CD4-positive, alpha-beta T cell treated with Interferon gamma for 1 hour (primary cell): ENCODE results near the gene BDH1.
"Not testable (repeated sequence)": the region's sequence is repeated elsewhere in the genome, so short reads cannot be mapped to it uniquely, and the experiment has no call there.

Experiments
- DNase-seq: peaks from one replicate; pipeline ENCODE4 v3.0.0-alpha.2; 2020

BDH1 gene

DNA sequence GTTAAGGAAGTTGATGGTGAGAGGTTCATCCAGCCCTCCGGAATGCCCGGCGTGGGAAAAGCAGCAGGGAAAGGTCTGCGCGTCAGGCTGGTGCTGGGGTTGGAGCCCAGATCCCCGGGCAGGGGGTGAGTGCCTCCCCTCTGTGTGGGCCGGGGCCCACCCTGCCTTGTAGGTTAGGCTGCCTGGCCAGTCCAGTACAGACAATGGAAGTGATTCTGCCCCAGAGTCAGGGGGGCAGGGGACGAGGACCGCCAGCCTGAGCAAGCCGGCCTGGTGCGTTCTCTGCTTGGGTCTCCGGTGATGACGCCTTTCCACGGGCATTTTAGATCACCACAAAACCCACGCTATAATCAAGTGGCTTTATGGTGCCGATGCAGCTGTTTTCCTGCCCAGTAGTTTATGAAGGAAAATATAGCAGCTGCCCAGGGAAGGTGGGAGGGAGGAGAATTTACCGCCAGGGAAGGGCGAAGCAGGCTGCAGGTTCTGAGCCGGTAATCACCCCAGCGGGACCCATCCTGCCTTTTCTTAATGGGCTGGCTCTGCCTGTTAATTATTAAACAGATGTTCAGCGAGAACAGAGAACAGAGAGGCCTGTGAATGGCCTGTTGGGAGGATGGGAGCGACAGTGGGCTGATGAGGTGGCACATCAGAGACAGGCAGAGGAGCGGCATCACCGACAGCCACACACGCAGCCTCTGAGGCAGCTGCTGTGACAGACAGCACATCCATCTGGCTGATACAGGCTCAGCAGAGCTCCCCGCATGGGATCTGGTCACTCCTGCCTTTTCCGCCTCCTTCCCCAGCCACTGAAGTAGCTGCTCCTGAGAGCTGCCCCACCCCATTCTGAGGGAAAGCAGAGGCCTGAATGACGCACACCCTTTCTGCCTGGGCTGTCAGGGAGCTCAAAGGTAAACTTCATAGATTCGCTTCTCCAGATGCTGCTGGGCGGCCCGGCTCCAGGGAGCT is 35.2 kb downstream of the BDH1 start:
- no peak for DNase-seq

DNA sequence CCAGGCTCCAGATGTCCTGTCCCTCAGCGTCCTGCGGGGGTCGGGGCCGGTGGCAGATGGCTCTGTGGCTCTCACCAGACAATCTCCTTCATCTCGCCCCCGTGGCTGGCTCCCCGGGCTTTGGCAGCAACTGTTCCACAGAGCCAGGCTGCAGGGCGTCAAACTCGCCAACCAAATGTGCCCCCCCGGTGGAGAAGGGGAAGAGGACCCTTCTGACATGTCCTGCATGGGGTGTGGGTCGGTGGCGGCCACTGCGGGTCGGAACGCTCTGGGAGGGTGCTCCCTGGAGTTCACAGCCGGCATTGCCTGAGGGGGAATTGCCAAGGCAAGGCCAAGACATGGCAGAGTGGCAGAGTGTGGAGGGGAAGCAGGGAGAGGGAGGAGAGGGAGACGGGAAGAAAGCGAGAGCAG is 36.0 kb downstream of the BDH1 start:
- no peak for DNase-seq

DNA sequence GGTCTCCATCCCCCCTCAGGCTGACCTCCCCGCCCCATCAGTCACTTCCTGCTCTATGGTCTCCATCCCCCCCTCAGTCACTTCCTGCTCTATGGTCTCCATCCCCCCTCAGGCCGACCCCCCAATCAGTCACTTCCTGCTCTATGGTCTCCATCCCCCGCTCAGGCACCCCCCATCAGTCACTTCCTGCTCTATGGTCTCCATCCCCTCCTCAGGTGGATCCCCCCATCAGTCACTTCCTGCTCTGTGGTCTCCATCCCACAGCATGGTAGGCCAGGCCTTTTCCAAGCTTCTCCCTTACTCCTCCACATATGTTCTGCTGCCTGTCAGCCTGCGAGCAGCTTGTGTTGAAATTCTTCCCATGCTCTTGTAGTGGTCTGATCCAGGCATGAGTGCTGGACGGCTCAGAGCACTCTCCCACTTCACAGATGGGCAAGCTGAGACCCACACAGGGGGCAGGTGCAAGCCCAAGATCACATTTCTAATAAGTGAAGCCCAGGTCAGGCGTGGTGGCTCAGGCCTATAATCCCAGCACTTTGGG is 36.8 kb downstream of the BDH1 start:
- DNase-seq: no peak

DNA sequence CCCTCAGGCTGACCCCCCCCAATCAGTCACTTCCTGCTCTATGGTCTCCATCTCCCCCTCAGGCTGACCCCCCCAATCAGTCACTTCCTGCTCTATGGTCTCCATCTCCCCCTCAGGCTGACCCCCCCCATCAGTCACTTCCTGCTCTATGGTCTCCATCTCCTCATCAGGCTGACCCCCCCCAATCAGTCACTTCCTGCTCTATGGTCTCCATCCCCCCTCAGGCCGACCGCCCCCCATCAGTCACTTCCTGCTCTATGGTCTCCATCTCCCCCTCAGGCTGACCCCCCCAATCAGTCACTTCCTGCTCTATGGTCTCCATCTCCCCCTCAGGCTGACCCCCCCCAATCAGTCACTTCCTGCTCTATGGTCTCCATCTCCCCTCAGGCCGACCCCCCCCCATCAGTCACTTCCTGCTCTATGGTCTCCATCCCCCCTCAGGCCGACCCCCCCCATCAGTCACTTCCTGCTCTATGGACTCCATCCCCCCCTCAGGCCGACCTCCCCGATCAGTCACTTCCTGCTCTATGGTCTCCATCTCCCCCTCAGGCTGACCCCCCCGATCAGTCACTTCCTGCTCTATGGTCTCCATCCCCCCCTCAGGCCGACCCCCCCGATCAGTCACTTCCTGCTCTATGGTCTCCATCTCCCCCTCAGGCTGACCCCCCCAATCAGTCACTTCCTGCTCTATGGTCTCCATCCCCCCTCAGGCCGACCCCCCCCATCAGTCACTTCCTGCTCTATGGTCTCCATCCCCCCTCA is 37.7 kb downstream of the BDH1 start:
- not testable (repeated sequence) for DNase-seq

DNA sequence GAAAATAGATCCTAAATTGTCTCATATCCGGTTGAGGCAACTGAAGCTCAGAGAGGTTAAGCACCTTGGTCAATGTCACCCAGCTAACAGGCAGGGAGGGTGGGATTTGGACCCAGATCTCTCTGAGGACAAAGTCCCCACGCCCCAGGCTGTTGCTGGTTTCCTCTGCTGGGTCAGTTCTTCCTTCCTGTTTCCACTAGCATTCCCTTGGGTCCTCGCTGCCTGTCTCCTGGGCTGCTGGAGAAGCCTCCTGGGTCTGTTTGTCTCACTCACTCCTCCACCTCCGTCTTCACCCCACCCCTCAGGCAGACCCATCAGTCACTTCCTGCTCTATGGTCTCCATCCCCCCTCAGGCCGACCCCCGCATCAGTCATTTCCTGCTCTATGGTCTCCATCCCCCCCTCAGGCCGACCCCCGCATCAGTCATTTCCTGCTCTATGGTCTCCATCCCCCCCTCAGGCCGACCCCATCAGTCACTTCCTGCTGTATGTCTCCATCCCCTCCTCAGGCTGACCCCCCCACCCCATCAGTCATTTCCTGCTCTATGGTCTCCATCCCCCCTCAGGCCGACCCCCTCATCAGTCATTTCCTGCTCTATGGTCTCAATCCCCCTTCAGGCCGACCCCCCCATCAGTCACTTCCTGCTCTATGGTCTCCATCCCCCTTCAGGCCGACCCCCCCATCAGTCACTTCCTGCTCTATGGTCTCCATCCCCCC is 38.7 kb downstream of the BDH1 start:
- DNase-seq: not testable (repeated sequence)

DNA sequence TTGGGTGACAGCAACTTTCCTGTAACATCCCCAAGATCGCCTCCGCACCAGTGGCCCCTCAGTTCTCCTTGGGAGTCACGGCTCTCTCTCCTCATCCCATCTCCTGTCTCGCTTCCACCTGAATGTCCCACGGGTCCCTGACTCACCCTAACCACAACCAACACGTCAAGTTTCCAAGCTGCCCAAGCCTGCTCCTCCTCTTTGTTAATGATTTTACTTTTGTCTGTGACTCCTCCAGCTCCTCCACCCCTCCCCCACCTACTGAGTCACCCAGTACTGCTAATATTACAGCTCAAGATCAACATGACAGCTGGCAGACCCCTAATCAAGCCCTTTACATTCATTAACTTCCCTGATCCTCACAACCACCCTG is 39.3 kb downstream of the BDH1 start:
- DNase-seq: no peak

DNA sequence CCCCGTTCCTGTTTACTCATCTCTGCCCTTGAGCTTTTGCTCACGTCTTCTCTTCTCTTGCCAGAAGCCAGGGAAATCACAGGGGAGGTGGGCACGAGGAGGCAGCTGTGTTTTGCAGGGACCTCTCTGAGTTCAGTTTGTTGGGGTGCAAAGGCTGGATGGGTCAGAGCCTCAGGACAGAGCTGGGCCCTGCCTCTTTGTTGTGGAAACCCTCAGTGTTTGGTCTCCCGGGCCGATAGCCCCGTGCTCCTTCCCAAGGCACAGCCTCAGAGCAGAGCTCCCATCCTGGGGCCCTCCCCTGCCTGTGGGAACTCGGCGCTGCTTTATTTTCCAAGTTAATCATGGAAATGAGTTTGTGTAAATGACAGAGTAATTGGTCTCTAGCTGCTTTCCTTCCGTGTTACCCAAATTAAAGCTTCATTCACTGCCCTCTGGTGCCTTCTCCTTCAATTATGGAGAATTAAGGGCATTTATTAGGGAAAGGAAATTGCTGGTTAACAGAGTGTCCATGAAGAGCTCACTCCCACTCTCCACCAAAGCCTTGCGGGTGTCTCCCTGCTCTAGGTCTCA is 40.9 kb downstream of the BDH1 start:
- DNase-seq: no peak

DNA sequence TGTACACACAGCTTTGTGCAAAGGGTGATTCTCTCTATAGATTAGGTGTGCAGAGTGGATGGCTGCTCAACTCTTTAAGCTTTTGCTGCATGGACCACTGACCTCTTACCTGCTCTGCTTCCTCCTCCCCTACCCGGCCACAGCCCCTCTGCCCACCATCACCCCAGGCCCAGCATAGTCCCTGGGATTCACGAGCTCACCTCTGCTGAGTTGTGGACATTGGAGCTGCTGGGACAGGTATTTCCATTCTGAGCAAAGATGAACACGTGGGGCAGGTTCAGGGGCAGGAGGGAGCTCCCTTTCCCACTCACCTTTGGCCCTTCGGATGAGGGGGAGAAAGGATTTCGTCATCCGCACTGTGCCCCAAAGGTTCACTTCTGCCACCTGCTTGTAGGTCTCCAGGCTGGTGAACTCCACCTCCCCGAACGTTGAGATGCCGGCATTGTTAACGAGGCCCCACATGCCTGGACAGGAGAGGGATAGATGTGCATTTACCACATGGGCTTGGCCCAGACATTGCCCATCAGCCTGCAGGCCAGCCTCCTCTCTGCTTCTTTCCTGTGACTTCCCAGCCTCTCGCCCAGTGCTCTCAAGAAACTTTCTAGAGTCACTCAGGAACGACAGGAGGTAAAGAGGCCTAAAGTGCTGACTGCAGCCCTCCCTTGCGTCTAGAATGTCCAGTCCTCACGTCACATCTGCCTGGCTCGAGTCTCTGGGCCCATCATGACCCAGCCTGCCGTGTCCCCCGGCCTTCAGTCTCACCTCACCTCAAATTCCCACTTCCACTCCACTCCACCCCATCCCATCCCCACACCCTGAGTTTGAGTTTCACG is 41.6 kb downstream of the BDH1 start:
- DNase-seq: no peak

DNA sequence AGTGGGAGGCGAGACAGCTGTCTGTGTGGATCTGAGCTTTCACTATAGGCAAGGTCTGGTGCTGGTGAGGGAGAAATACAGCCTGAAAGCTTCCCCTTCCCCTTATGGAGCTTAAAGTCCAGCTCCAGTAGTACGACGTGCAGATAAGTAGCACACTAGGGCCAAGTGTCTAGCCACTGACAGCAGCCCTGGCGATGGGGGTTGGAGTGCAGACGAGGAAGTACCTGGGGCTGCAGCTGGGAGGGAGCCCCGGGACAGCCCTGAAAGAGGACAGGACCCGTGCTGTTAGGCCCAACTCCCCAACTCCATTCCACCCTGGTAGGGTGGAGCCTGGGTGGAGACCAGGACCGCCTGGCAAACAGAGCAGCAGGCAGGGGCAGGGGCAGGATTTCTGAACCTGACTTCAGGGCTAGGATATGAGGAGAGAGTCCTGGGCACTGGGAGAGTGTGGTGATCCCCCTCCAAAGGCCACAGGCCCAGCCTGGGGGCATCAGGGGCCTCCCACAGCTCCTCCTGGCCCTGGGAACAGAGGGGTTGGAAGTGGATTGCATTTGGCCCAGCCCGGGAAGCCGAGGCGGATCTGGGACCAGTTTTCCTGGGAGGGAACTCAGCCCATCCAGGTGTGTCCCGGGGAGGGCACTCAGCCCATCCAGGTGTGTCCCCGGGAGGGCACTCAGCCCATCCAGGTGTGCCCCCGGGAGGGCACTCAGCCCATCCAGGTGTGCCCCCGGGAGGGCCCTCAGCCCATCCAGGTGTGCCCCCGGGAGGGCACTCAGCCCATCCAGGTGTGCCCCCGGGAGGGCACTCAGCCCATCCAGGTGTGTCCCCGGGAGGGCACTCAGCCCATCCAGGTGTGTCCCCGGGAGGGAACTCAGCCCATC is 42.8 kb downstream of the BDH1 start:
- no peak for DNase-seq

DNA sequence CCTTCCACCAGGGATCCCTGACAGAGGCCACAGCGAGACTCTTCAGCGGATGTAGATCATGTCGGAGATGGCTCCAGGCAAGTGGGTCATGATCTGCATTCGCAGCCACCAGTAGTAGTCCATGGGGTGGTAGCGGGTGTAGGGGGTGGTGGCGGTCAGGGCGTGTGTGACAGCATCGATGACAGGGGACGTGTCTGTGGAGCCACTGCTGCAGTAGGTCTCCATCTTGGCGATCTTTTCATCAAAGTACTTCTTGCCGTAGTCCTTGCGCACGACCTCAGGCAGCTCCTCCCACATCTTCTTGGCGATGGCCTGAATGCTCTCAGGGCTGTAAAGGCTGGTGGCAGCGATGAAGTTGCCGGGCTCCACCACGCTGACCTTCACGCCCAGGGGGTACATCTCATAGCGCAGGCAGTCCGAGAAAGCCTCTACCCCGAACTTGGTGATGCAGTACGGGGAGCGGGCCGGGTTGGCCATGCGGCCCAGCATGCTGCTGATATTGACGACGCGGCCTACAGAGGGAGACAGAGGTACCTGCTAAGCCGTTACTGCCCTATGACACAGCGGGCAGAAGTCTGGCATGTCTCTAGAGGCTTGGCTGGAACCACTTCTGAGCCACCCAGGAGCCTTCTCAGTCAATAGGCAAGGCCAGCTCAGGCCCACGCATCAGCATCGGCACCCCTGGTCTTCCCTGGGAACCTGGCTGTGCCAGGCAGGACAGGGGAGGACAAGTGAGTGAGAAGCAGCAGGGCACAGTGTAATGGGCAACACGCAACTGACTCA is 43.7 kb downstream of the BDH1 start:
- DNase-seq: no peak

DNA sequence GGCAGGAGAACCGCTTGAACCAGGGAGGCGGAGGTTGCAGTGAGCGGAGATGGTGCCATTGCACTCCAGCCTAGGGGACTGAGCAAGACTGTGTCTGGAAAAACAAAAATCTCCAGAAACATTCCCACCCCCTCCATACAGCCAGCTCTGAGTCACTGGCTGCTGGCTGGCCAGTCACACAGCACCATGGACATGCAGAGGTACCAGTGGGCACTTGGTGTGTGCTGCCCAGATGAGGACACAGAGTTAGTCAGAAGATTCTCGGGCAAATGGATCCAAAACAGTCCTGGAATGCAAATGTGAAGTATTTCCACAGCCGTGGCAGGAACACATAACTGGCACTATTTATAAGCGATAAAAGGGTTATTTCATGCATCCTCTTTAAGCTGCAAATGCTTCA is 44.6 kb downstream of the BDH1 start:
- DNase-seq: no peak

DNA sequence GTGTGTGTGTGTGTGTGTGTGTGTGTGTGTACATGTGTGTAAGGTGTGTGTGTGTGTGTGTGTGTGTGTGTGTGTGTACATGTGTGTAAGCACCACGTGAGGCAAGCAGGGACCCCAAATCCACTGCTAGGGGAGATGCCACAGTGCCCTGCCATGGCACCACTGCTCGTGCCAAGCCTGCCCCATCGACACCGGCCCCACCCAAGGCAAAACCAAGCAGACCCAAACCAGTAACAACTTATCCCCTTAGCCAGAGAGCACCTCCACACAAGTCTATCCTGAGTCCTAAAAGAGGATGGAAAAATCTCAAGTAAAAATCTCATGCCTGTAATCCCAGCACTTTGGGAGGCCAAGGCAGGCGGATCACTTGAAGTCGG is 45.1 kb downstream of the BDH1 start:
- DNase-seq: no peak

DNA sequence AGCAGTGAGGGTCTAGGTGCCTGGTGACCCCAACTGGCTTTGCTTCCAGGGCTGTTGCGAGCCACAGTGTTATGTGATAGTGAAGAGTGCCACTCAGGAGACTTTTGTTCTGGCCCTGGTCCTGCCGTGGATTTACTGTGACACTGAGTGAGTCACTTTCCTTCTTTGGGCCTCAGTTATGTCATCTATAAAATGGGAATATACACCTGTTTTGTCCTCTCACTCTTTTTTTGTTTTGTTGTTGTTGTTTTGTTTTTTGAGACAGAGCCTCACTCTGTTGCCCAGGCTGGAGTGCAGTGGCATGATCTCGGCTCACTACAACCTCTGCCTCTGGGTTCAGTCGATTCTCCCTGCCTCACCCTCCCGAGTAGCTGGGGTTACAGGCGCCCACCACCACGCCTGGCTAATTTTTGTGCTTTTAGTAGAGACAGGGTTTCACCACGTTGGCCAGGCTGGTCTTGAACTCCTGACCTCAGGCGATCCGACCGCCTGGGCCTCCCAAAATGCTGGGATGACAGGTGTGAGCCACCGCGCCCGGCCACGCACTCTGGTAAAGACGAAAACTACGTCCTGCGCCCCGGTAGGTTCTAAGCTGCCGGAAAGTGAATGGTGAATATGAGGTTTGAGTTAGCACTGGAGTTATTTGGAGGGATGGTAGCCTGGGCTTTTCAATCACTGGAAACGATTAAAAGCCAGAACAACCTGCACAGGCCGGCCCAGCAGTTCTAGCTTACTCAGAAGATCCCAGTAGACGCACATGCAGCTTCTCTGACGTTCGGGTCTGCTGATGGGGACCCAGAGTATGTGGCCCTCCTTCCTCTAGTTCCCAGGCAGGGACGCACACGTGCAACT is 46.6 kb downstream of the BDH1 start:
- DNase-seq: no peak

DNA sequence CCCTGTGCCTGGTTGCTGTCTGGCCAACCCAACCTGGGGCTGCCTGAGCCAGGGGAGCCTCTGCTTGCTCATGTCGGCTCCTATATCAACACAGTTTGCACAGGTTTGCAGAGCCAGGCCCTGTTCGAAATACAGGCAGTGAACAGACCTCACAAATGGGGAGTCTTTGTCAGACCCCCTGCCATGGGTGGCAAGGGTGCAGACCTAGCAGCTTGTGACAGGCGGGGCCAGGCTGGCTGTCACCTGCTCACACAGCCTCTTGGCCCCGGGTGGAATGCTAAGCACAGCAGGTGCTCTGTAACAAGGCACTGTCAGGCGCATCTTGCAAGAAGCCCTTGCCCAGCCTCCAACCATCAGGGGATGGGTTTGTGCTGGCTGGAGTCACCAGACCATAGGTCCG is 47.3 kb downstream of the BDH1 start:
- no peak for DNase-seq

DNA sequence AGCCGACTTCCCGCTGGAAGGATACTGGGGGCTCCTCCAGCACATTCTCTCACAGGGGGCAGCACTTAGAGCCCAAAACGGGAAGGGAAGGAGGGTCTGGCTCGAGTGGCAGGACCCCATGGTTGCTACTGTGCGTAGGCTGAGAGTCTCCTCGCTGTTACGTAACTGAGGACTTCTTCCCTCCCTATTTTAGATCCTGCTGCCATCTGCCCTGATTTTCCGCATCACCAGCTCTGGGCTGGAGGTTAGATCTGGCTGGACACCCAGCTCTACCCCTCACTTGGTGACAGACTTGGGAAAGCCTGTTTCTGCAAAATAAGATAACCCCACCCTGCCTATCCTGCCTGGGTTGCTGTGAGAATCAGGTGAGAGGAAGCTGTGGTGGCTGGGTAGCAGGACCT is 47.7 kb downstream of the BDH1 start:
- DNase-seq: no peak

DNA sequence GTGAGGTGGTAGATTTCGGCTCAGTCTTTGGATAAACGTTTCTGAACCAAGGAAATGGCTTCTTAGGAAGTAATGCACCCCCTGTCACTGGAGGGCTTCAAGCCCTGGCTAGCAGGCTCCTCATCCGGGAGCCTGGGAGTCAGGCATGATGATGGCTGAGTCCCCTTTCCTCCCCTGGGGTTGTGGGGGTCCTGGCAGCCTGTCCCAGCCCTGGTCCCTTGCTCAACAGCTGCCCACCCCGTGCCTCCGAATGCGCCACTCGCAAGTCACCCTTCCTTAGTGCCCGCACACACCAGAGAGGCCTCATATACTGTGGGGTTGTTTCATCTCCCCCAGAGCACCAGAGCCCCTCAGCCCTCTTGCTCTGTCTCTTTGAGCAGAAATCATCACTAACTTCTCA is 48.2 kb downstream of the BDH1 start:
- no peak for DNase-seq

DNA sequence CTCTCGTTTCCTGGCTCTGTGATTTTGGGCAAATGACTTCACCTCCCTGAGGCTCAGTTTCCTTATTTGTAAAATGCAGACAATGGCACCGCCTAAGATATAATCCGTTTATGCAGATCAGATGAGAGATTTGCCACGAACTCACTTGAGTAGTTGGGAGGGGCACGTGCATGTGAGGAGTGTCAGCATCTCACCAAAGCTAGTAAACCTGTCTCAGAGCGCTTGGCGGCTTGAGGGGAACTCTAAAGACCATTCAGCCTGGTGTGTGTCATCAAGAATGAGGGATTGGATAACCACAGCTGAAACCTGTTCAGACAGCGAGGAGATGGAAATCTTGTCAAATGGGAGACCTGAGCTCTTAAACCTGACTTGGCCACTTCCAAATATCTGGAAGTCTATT is 48.7 kb downstream of the BDH1 start:
- DNase-seq: no peak

DNA sequence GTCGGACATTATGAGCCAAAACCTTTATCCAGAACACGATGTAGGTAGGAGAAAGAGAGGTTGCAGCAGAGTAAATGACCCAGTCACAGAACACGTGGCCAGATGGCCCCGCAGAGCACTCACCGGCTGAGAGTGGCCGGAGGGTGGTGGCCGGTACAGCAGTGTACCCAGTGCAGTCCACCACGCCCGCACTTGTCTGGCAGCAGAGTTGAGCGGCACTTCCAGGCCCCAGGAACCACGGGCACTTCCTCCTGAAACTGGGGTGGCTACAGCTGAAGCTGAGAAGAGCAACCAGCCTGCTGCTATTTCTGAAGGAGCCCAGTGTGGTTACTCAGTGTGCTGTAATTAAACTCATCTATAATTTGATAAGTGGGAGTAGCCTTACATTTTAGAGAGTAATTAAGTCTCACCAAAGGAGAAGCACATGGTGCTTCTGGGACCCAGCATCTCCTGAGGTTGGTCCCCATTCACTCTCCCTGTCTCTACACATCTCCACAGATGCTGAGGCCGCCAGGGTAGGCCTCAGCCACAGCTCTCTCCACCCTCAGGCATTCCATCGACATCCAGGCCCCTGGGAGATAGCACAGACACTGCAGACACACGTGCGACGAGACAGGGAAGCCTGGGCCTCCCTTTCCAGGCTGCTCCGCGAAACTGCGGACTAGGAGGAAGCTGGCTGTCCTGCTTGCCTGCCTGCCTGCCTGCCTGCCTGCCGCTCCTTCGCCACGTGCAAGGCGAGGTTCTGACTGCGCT is 49.8 kb downstream of the BDH1 start:
- DNase-seq: no peak
